ENCODE measurements around the gene PNP.

PNP gene

GRCh38 chr14:20512177-20512905 is 43.1 kb downstream of the PNP start:
- no peak for DNase-seq (ENCODE audit: low read depth)
- in situ Hi-C loops (cut with HindIII; ENCODE audit: low sequenced_read_pairs) = no loop called here
- H3K4me3 ChIP-seq (ENCODE audit: low read depth, low read length) = no peak overlapping the region
- TF ChIP-seq CTCF (IDR thresholded peaks at IDR 0.05; ENCODE audit: low read depth, low read length, missing control alignments) = no peak

DNA sequence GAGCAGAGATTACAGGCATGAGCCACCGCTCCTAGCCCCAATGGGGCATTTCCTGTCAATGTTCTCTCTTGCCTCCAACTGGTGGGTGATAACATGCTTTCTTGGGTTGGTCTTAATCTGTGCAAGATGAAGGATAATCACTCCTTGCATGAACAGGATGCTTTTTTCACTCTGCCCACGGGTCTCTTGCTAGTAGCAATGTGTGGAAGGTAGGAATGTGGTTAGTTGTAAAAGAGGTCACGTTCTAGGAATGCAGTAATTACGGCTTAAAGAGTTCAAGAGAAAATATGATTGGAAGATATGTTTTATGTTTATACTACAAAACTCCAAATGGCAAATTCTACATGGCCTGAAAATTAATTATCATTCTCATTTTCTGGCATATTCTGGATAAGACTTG is 46.6 kb downstream of the PNP start:
- no peak for TF ChIP-seq CTCF (IDR thresholded peaks at IDR 0.05; ENCODE audit: low read depth, low read length, missing control alignments)
- no peak for DNase-seq (ENCODE audit: low read depth)
- H3K4me3 ChIP-seq (ENCODE audit: low read depth, low read length) = no peak overlapping the region
- in situ Hi-C loops (cut with HindIII; ENCODE audit: low sequenced_read_pairs) = no loop called here

DNA sequence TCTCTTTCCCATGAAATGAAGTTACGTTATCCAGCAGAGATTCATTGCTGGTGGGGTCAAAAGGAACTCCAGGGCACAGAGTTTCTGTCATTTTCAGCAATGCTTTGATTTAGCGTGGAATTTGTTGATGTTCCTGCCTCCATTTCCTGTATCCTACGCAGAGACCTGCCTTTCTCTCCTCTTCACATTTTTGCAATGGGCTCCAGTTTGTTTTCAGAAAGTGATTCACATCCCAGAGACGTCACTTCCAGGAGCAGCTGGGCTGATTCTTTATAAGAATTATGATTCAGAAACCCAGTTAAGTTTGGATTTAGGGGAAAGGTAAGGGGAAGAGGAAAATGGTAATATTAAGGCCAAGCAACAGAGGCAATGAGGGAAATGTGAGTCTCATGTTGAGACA is 47.7 kb downstream of the PNP start:
- no peak overlapping the region for H3K4me3 ChIP-seq (ENCODE audit: low read depth, low read length)
- in situ Hi-C loops (cut with HindIII; ENCODE audit: low sequenced_read_pairs) = no loop called here
- no peak for DNase-seq (ENCODE audit: low read depth)
- TF ChIP-seq CTCF (IDR thresholded peaks at IDR 0.05; ENCODE audit: low read depth, low read length, missing control alignments) = no peak

DNA sequence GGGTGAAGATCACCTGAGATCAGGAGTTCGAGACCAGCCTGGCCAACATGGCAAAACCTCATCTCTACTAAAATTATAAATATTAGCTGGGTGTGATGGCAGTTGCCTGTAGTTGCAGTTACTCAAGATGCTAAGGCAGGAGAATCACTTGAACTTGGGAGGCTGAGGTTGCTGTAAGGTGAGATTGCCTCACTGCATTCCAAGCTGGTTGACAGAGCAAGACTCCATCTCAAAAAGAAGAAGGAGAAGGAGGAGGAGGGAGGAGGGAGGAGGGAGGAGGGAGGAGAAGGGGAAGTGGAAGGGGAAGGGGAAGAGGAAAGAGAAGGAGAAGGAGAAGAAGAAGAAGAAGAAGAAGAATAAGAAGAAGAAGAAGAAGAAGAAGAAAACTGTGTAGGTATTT is 53.1 kb downstream of the PNP start:
- TF ChIP-seq CTCF (IDR thresholded peaks at IDR 0.05; ENCODE audit: low read depth, low read length, missing control alignments) = no peak
- H3K4me3 ChIP-seq (ENCODE audit: low read depth, low read length) = no peak overlapping the region
- no peak for DNase-seq (ENCODE audit: low read depth)
- in situ Hi-C loops (cut with HindIII; ENCODE audit: low sequenced_read_pairs) = no loop called here

GRCh38 chr14:20524027-20524426 is 54.8 kb downstream of the PNP start:
- no peak for TF ChIP-seq CTCF (IDR thresholded peaks at IDR 0.05; ENCODE audit: low read depth, low read length, missing control alignments)
- in situ Hi-C loops (cut with HindIII; ENCODE audit: low sequenced_read_pairs) = no loop called here
- DNase-seq (ENCODE audit: low read depth) = no peak
- no peak overlapping the region for H3K4me3 ChIP-seq (ENCODE audit: low read depth, low read length)

Data from astrocyte of the cerebellum (primary cell).